GM23338 (cell line): Measurements from ENCODE around the gene AMBRA1. TPM values are rescaled to one million over a fixed set of nuclear protein-coding genes. Genes with fewer than 3 reads are reported as not detected.
A peak's percentile ranks its signal among the peaks of the same experiment; 100 is the strongest.

Experiments used
- ATAC-seq: fragments of 200-7000 bp; cut with Tn5 transposase; 3 replicates; pipeline ENCODE4 v1.9.1; 2020
- DNase-seq: peaks from one replicate; pipeline ENCODE4 v3.0.0-alpha.2; 2015; ENCODE audit warnings: low spot score
- H2AFZ ChIP-seq: fragments of 200-600 bp; sonication (generic); 2 replicates; pipeline ENCODE4 v1.8.0; 2016; ENCODE audit warnings: antibody characterized with exemption, mild to moderate bottlenecking, moderate library complexity
- H3F3A ChIP-seq: fragments of 200-600 bp; sonication (generic); replicated peaks from 2 replicates; pipeline ENCODE4 v1.8.0; 2017; ENCODE audit warnings: antibody characterized with exemption, mixed run types, low read depth
- H3K27ac ChIP-seq: fragments of 200-600 bp; sonication (generic); 2 replicates; pipeline ENCODE4 v1.6.1; 2016; ENCODE audit warnings: low read depth
- H3K27me3 ChIP-seq: fragments of 200-600 bp; sonication (generic); 2 replicates; pipeline ENCODE4 v1.8.0; 2016; ENCODE audit warnings: mild to moderate bottlenecking, mixed run types, moderate library complexity; ENCODE audit not compliant: insufficient read depth
- H3K36me3 ChIP-seq: fragments of 200-600 bp; sonication (generic); 2 replicates; pipeline ENCODE4 v1.8.0; 2016; ENCODE audit warnings: mild to moderate bottlenecking; ENCODE audit not compliant: insufficient read depth
- H3K4me1 ChIP-seq: fragments of 200-600 bp; sonication (generic); 2 replicates; pipeline ENCODE4 v1.8.0; 2016; ENCODE audit warnings: mild to moderate bottlenecking, moderate library complexity; ENCODE audit not compliant: insufficient read depth
- H3K4me2 ChIP-seq: fragments of 200-600 bp; sonication (generic); 2 replicates; pipeline ENCODE4 v1.7.1; 2017; ENCODE audit warnings: mixed run types
- H3K4me3 ChIP-seq: fragments of 200-600 bp; sonication (generic); 2 replicates; pipeline ENCODE4 v1.6.1; 2016; ENCODE audit warnings: mixed run types
- H3K79me2 ChIP-seq: fragments of 200-600 bp; sonication (generic); replicated peaks from 2 replicates; pipeline ENCODE4 v1.8.0; 2017; ENCODE audit warnings: mild to moderate bottlenecking; ENCODE audit not compliant: insufficient read depth
- H3K9me2 ChIP-seq: fragments of 200-600 bp; sonication (generic); 2 replicates; pipeline ENCODE4 v1.8.0; 2017; ENCODE audit not compliant: insufficient read depth
- H4K20me1 ChIP-seq: fragments of 200-600 bp; sonication (generic); replicated peaks from 2 replicates; pipeline ENCODE4 v1.8.0; 2017; ENCODE audit warnings: mild to moderate bottlenecking; ENCODE audit not compliant: insufficient read depth
- H3K27ac Mint-ChIP-seq: 2 replicates; pipeline ENCODE4 v1.8.0; 2020; ENCODE audit warnings: inconsistent platforms, mild to moderate bottlenecking, moderate library complexity, mixed read lengths
- H3K27me3 Mint-ChIP-seq: 3 replicates; pipeline ENCODE4 v1.8.0; 2022; ENCODE audit warnings: low read depth, mild to moderate bottlenecking, moderate library complexity, mixed read lengths, inconsistent platforms; ENCODE audit not compliant: insufficient read depth, poor library complexity
- H3K36me3 Mint-ChIP-seq: 3 replicates; pipeline ENCODE4 v1.8.0; 2021; ENCODE audit warnings: low read depth, mild to moderate bottlenecking, inconsistent platforms, moderate library complexity, mixed read lengths
- H3K4me1 Mint-ChIP-seq: 3 replicates; pipeline ENCODE4 v1.8.0; 2020; ENCODE audit warnings: mild to moderate bottlenecking, inconsistent platforms, mixed read lengths
- H3K4me3 Mint-ChIP-seq: 3 replicates; pipeline ENCODE4 v1.8.0; 2021; ENCODE audit warnings: moderate library complexity, mild to moderate bottlenecking, inconsistent platforms, mixed read lengths
- H3K9me3 Mint-ChIP-seq: 3 replicates; pipeline ENCODE4 v1.8.0; 2020; ENCODE audit warnings: moderate library complexity, mild to moderate bottlenecking, inconsistent platforms, mixed read lengths
- CREB1 ChIP-seq: fragments of 250-450 bp; sonication (Bioruptor Pico); IDR thresholded peaks from 2 replicates; pipeline ENCODE4 v1.5.0; 2020; ENCODE audit warnings: low read depth, mild to moderate bottlenecking, moderate library complexity
- CTCF ChIP-seq, 2 experiments: fragments of 200-600 bp in 1 of 2; sonication (generic) in 1 of 2; conservative IDR thresholded peaks; 2 replicates each; pipeline versions ENCODE4 v1.5.1 to v1.6.1; 2016 to 2017; ENCODE audit warnings: antibody characterized with exemption in 2 of 2, low read depth in 2 of 2, mild to moderate bottlenecking in 2 of 2, moderate library complexity in 1 of 2
- ETS1 ChIP-seq: IDR thresholded peaks from 2 replicates; pipeline ENCODE4 v1.6.1; 2016; ENCODE audit warnings: antibody characterized with exemption
- EZH2 ChIP-seq: fragments of 200-600 bp; sonication (generic); IDR thresholded peaks from one replicate; pipeline ENCODE4 v1.8.0; 2017; ENCODE audit warnings: antibody characterized with exemption, mild to moderate bottlenecking, low read depth; ENCODE audit not compliant: unreplicated experiment
- EZH2phosphoT487 ChIP-seq: fragments of 200-600 bp; sonication (generic); IDR thresholded peaks from one replicate; pipeline ENCODE4 v1.8.1; 2018; ENCODE audit warnings: antibody characterized with exemption; ENCODE audit not compliant: unreplicated experiment
- JUNB ChIP-seq: IDR thresholded peaks from one replicate; pipeline ENCODE4 v1.6.1; 2016; ENCODE audit warnings: antibody characterized with exemption; ENCODE audit not compliant: unreplicated experiment
- NANOG ChIP-seq: IDR thresholded peaks from 2 replicates; pipeline ENCODE4 v1.6.1; 2016; ENCODE audit warnings: antibody characterized with exemption, borderline replicate concordance
- POLR2AphosphoS5 ChIP-seq: IDR thresholded peaks from 2 replicates; pipeline ENCODE4 v1.6.1; 2016; ENCODE audit warnings: antibody characterized with exemption, low read depth
- REST ChIP-seq: IDR thresholded peaks from one replicate; pipeline ENCODE4 v1.6.1; 2018; ENCODE audit warnings: antibody characterized with exemption; ENCODE audit not compliant: unreplicated experiment
- STAT1 ChIP-seq: IDR thresholded peaks from one replicate; pipeline ENCODE4 v1.6.1; 2016; ENCODE audit warnings: antibody characterized with exemption; ENCODE audit not compliant: unreplicated experiment
- ZNF331 ChIP-seq: fragments of 250-450 bp; sonication (Bioruptor Pico); IDR thresholded peaks from 2 replicates; pipeline ENCODE4 v1.5.0; 2020; ENCODE audit warnings: low read depth, mild to moderate bottlenecking, moderate library complexity
- polyA plus RNA-seq: library from polyadenylated mRNA; unstranded; fragments of >200 nt; fragmentation: Nextera tagmentation; extraction: Ambion mirVana; gene quantifications from 2 replicates; pipeline ENCODE4 v1.2.1, GENCODE V29; 2016
- total RNA-seq: library from RNA; depleted of rRNA; stranded (reverse); fragments of >200 nt; shearing (Covaris generic); gene quantifications from 2 replicates; pipeline ENCODE4 v1.2.3, GENCODE V29; 2014

AMBRA1 gene
- total and polyA plus RNA-seq, 2 experiments from 2014 or later = 8.3 to 34.8 TPM

GRCh38 chr11:46484101-46484500, 109.7 kb downstream of the AMBRA1 start:
- Histone ChIP-seq H3K4me1 (0 out of 2 replicates have a peak, but pooled peaks cover 4% of the 10 kb centered on the region), H3K27ac (no peak overlapping the region), H4K20me1 (peaks cover 15% of the 10 kb centered on the region), H3K36me3 (no peaks in the 10 kb centered on the region), H3K27me3 (no peaks in the 10 kb centered on the region), H2AFZ (no peak overlapping the region), H3K4me3 (no peak overlapping the region), H3K4me2 (no peak overlapping the region), H3K79me2 (no peaks in the 10 kb centered on the region), H3F3A (no peaks in the 10 kb centered on the region; the same call in 1 of the 2 replicates), H3K9me2 (no peaks in the 10 kb centered on the region)
- H3K27me3 Mint-ChIP-seq = peaks cover 2% of the 10 kb centered on the region
- H3K4me1 Mint-ChIP-seq = peaks cover 11% of the 10 kb centered on the region
- no peaks in the 10 kb centered on the region for H3K36me3 Mint-ChIP-seq
- 0 out of 2 replicates have a peak overlapping the region, but pooled peaks have one; percentile 81 for H3K27ac Mint-ChIP-seq
- no peak overlapping the region for H3K4me3 Mint-ChIP-seq
- ATAC-seq (no peak), DNase-seq (no peak)
- no peaks in the 10 kb centered on the region for H3K9me3 Mint-ChIP-seq
- TF ChIP-seq ETS1 = no peak
- TF ChIP-seq NANOG = no peak
- TF ChIP-seq ZNF331 = no peak
- no peak for TF ChIP-seq EZH2phosphoT487
- no peak for TF ChIP-seq STAT1
- no peak for TF ChIP-seq REST

GRCh38 chr11:46480909-46481308, 112.9 kb downstream of the AMBRA1 start:
- Mint-ChIP-seq H3K9me3 (no peaks in the 10 kb centered on the region), H3K27ac (no peak overlapping the region; the same call in 1 of the 2 replicates), H3K4me1 (peaks cover 7% of the 10 kb centered on the region), H3K27me3 (no peaks in the 10 kb centered on the region), H3K4me3 (no peak overlapping the region; the same call in 2 of the 3 replicates), H3K36me3 (no peaks in the 10 kb centered on the region)
- no peaks in the 10 kb centered on the region for H3K9me2 ChIP-seq
- H3K4me3 ChIP-seq = no peak overlapping the region
- no peak for ATAC-seq
- H3K27ac ChIP-seq = no peak overlapping the region
- 0 out of 2 replicates have a peak, but pooled peaks cover 4% of the 10 kb centered on the region for H3K4me1 ChIP-seq
- H3F3A ChIP-seq = no peaks in the 10 kb centered on the region
- DNase-seq = no peak
- H4K20me1 ChIP-seq = peaks cover 15% of the 10 kb centered on the region
- no peaks in the 10 kb centered on the region for H3K27me3 ChIP-seq
- no peak overlapping the region for H2AFZ ChIP-seq
- no peaks in the 10 kb centered on the region for H3K36me3 ChIP-seq
- H3K79me2 ChIP-seq = no peaks in the 10 kb centered on the region; the same call in 1 of the 2 replicates
- H3K4me2 ChIP-seq = no peak overlapping the region
- TF ChIP-seq POLR2AphosphoS5 (no peak), CTCF (conservative IDR thresholded peaks at IDR 0.05; ENCODE audit: low read depth in 2 of 2) (no peak), CREB1 (CRISPR knock-in tag) (no peak), NANOG (no peak), REST (no peak), ETS1 (no peak), JUNB (no peak), ZNF331 (no peak), EZH2 (no peak), EZH2phosphoT487 (no peak)
